Non-pigmented ciliary epithelial cell (primary cell): ENCODE results near the gene SLX4IP.
"Not testable (repeated sequence)": the region's sequence is repeated elsewhere in the genome, so short reads cannot be mapped to it uniquely, and the experiment has no call there.

Experiments used
- DNase-seq: peaks from one replicate; pipeline ENCODE4 v3.0.0-alpha.2; 2010; ENCODE audit warnings: low read depth

The SLX4IP gene

GRCh38 chr20:10434832-10435812 lies at the start of gene SLX4IP:
Gene SLX4IP (plus strand): TSS chr20:10435305. CDS start chr20:10458205, 22,900 bp downstream.
- no peak for DNase-seq

DNA sequence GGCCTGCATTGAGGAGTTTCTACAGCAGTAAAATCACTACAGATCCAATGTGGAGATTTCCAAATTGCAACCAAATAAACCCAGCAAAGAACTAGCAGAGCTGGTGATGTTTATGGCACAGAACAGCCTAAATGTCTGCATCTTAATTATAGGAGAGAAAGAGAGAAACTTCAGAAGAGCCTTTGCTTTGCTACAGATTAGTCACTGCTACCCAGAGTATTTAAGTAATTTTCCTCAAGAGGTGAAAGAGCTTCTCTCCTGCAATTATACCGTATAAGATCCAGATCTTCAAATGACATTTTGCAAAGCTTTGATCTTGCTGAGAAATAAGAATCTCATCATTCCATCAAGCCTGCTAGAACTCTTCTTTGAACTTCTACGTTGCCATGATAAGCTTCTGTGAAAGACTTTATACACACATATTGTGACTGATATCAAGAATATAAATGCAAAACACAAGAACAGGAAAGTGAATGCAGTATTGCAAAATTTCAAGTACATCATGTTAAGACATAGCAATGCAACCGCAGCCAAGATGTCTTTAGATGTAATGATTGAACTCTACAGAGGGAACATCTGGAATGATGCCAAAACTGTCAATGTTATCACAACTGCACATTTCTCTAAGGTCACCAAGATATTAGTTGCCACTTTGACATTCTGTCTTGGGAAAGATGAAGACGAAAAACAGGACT lies 49.1 kb upstream of the SLX4IP start:
- no peak for DNase-seq

DNA sequence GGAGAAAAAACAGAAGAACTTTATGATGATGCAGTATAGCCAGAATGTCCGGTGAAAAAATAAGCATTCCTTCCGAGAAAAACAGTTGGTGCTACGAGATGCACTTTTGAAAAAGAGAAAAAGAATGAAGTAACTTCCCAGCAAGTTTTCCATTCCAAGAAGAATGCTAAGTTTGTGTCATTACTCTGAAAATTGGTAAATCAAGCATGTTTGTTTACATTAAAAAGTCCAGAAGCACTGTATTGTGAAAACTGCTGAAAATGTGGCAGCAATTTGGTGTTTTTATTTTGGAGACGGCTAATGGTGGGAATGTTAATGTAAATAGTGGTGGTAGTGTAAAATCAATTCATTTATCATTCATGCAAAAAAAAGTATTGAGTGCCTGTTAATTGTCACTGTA lies 47.4 kb upstream of the SLX4IP start:
- DNase-seq: no peak

GRCh38 chr20:10388597-10388996 lies 46.5 kb upstream of the SLX4IP start:
- DNase-seq: no peak

DNA sequence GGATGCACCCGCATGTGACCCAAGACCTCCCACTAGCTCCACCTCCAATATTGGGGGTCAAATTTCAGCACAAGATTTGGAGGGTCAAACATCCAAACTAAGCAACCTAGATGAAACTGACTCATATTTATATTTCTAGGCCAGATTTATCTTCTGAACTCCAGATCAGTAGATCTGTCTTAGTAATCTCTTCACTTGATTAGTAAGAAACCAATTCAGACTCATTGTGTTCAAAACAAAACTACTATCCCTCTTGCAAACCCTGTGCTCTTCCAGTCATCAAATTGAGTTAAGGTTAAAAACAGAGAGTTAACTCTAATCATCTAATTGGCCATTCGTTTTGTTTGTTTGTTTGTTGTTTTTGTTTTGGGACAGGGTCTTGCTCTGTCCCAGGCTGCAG lies 44.4 kb upstream of the SLX4IP start:
- no peak for DNase-seq

DNA sequence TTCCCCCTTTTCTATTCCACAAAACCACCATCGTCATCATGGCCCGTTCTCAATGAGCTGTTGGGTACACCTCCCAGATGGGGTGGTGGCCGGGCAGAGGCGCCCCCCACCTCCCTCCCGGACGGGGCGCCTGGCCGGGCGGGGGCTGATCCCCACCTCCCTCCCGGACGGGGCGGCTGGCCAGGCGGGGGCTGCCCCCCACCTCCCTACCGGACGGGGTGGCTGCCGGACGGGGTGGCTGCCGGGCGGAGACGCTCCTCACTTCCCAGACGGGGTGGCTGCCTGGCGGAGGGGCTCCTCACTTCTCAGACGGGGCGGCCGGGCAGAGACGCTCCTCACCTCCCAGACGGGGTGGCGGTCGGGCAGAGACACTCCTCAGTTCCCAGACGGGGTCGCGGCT lies 40.4 kb upstream of the SLX4IP start:
- DNase-seq: not testable (repeated sequence)

GRCh38 chr20:10398834-10399369 lies 36.2 kb upstream of the SLX4IP start:
- no peak for DNase-seq

DNA sequence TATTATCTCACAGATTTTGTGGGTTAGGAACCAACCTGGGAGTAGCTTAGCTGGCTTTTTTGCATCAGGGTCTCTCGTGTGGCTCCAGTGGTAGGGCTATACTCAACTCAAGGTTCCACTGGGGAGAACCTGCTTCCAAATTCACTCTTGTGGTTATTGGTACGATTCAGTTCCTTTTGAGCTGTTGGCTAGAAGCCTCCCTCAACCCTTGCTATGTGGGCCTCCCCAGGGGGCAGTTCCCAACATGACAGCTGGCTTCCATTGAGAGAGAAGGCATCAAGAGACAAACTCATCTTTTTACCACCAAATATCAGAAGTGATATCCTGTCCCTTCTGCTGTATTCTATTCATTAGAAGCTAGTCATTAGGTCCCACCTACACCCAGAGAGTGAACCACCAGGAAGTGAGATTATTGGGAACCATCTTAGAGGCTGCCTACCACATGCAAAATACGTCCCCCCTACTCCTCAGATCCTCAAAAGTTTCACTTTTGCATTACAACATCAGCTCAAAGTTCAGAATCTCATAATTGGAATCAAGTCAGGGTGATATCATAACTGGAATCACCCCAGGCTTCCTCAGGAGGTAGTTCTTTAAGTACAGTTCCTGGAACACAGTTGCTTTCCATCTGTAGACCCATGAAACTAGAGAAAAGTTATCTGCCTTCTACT lies 32.0 kb upstream of the SLX4IP start:
- DNase-seq: no peak

DNA sequence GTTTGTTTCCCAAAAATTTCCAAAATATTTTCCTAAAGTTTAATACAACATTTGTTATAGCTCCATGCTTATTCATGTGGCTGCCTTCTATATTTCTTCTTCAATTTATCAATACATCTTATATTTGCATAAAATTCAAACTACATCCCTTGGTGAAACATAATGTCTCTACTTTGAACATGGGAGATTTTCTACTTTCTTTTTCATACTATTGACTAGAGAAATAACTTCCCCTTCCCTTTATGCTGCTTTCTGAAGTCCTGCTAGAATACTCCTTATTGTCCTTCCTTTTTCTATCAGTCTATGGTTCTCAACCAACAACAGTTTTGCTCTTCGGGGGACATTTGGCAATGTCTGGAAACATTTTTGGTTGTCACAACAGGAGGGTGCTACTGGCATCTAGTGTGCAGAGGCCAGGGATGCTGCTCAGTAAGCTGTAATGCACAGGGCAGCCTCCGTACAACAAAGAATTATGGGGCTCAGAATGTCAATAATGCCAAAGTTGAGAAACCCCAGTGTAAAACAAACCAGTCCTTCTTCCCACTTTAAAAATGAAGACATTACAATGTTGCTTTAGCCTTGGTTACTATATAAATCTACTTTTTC lies 31.0 kb upstream of the SLX4IP start:
- DNase-seq: no peak

GRCh38 chr20:10404959-10405530 lies 30.1 kb upstream of the SLX4IP start:
- no peak for DNase-seq

GRCh38 chr20:10408108-10408813 lies 26.8 kb upstream of the SLX4IP start:
- DNase-seq: no peak

DNA sequence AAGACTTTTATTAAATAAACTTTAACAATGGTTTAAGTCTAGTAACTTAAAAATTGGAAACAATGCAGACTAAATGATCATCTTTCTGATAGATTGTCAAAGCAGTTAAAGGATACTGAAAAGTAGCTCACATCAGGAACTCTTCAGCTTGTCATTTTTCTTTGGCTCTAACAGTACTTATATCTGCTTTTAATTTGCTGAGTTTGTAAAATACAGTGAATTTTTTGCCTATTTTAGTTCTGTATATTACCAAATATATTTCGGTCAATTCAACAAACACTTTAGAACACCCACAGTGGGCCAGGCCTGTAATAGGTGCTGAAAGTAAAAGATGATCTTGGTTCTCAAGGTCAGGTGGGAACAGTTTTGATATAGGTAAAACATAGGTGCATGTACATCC lies 23.4 kb upstream of the SLX4IP start:
- no peak for DNase-seq

- no peak for DNase-seq
Observed at GRCh38 chr20:10412591-10413408, 22.3 kb upstream of the SLX4IP start.

- DNase-seq: no peak
Observed at GRCh38 chr20:10415013-10415650, 20.0 kb upstream of the SLX4IP start.

GRCh38 chr20:10417218-10417617 lies 17.9 kb upstream of the SLX4IP start:
- DNase-seq: not testable (repeated sequence)

DNA sequence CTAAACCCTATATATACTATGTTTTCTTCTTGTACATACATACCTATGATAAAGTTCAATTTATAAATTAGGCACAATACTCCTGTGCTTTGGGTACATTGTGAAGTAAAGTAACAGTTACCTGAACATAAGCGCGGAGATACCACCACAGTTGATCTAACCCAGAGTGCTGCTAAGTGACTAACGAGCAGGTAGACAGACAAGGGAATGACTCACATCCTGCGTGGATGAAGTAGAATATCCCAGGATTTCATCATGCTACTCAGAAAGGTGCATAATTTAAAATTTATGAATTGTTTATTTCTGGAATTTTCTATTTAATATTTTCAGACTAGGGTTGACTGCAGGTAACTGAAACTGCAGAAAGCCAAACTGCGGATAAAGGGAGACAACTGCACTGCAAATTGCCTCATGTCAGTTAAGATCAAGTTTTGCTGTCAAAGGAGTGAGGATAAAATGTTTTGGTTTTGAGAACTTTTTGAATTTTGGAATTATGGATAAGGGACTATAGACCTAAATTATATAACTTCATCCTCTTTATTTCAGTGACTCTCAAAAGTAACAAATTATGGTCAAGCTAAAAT lies 15.5 kb upstream of the SLX4IP start:
- no peak for DNase-seq

GRCh38 chr20:10423735-10424134 lies 11.4 kb upstream of the SLX4IP start:
- no peak for DNase-seq

- DNase-seq: no peak
Observed at GRCh38 chr20:10427060-10427692, 7.9 kb upstream of the SLX4IP start.

DNA sequence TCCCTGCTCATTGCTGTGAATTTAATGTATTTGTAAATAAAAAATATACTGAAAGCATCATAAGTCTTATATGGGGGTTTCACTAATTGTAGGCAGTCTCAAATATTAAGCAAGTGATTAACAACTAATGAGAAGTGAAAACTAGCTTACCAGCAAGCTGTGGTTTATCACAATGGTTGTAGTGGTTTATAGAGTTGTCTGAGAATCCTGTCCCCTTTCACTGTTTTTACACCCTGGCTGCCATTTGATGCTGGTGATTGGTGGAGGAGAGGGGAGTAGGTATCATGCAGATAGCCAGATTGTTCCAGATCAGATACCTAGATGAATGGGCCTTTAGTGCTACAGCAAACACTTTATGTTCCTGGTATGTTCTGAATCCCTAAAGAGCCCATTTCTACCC lies 7.1 kb upstream of the SLX4IP start:
- DNase-seq: no peak
